ENCODE measurements around the gene ZNF74. TPM values are rescaled to one million over a fixed set of nuclear protein-coding genes. Genes with fewer than 3 reads are reported as not detected.

Gene ZNF74
- total and polyA plus RNA-seq, 10 of the 15 experiments (the other 5 are each of a cell fraction or from before 2014, with no cell fraction given): 0.37 to 9.3 (median 5.1) TPM

DNA sequence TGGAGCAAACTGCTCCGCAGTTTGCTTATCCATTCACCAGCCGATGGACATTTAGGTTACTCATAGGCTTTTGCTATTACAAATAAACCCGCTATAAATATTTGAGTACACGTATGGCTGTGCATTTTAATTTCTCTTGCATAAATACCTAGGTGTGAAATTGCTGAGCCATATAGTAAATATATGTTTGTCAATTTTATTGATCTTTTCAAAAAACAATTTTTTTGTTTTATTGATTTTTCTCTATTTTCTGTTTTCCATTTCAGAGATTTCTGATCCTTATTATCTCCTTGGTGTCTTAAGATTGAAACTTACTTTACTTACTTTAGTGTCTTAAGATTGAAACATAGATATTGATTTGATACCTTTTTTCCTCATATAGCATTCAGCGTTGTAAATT, 4.5 kb downstream of the ZNF74 start:
- 99% methylated on average over 5 of the region's 5 CpGs for WGBS (ENCODE audit: insufficient coverage, insufficient replicate concordance, low lambda C conversion rate, missing lambda C conversion rate)
- H2AFZ ChIP-seq (ENCODE audit: control insufficient read depth, low read depth, low read length): no peak overlapping the region
- DNase-seq (ENCODE audit: low read depth, low spot score) (no peak), ATAC-seq (no peak), FAIRE-seq (no peak)
- TF ChIP-seq TAF1 (IDR thresholded peaks at IDR 0.05; ENCODE audit: borderline replicate concordance, low read depth, low read length): no peak
- TF ChIP-seq RAD21 (IDR thresholded peaks at IDR 0.05; ENCODE audit: insufficient read depth, low read depth, low read length): no peak
- TF ChIP-seq ZBED1 (IDR thresholded peaks at IDR 0.05; ENCODE audit: borderline replicate concordance): no peak
- no peak for TF ChIP-seq HDAC6 (IDR thresholded peaks at IDR 0.05; ENCODE audit: unreplicated experiment)
- no peak for TF ChIP-seq NFIC (IDR thresholded peaks at IDR 0.05; ENCODE audit: low read depth, low read length)
- TF ChIP-seq, protein P1, sequence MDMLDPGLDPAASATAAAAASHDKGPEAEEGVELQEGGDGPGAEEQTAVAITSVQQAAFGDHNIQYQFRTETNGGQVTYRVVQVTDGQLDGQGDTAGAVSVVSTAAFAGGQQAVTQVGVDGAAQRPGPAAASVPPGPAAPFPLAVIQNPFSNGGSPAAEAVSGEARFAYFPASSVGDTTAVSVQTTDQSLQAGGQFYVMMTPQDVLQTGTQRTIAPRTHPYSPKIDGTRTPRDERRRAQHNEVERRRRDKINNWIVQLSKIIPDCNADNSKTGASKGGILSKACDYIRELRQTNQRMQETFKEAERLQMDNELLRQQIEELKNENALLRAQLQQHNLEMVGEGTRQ (IDR thresholded peaks at IDR 0.05; ENCODE audit: borderline replicate concordance, low read depth, low read length): no peak
- TF ChIP-seq, protein P2, sequence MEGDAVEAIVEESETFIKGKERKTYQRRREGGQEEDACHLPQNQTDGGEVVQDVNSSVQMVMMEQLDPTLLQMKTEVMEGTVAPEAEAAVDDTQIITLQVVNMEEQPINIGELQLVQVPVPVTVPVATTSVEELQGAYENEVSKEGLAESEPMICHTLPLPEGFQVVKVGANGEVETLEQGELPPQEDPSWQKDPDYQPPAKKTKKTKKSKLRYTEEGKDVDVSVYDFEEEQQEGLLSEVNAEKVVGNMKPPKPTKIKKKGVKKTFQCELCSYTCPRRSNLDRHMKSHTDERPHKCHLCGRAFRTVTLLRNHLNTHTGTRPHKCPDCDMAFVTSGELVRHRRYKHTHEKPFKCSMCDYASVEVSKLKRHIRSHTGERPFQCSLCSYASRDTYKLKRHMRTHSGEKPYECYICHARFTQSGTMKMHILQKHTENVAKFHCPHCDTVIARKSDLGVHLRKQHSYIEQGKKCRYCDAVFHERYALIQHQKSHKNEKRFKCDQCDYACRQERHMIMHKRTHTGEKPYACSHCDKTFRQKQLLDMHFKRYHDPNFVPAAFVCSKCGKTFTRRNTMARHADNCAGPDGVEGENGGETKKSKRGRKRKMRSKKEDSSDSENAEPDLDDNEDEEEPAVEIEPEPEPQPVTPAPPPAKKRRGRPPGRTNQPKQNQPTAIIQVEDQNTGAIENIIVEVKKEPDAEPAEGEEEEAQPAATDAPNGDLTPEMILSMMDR (IDR thresholded peaks at IDR 0.05 in 2 of 3, conservative IDR thresholded peaks at IDR 0.05 in 1 of 3; ENCODE audit: control insufficient read depth in 2 of 3, extremely low read depth in 1 of 3, insufficient read depth in 1 of 3, low read depth in 3 of 3, low read length in 3 of 3): no peak
- TF ChIP-seq NR2C2 (IDR thresholded peaks at IDR 0.05; ENCODE audit: borderline replicate concordance, control insufficient read depth, insufficient read length, low read depth): no peak
- TF ChIP-seq, protein P3, sequence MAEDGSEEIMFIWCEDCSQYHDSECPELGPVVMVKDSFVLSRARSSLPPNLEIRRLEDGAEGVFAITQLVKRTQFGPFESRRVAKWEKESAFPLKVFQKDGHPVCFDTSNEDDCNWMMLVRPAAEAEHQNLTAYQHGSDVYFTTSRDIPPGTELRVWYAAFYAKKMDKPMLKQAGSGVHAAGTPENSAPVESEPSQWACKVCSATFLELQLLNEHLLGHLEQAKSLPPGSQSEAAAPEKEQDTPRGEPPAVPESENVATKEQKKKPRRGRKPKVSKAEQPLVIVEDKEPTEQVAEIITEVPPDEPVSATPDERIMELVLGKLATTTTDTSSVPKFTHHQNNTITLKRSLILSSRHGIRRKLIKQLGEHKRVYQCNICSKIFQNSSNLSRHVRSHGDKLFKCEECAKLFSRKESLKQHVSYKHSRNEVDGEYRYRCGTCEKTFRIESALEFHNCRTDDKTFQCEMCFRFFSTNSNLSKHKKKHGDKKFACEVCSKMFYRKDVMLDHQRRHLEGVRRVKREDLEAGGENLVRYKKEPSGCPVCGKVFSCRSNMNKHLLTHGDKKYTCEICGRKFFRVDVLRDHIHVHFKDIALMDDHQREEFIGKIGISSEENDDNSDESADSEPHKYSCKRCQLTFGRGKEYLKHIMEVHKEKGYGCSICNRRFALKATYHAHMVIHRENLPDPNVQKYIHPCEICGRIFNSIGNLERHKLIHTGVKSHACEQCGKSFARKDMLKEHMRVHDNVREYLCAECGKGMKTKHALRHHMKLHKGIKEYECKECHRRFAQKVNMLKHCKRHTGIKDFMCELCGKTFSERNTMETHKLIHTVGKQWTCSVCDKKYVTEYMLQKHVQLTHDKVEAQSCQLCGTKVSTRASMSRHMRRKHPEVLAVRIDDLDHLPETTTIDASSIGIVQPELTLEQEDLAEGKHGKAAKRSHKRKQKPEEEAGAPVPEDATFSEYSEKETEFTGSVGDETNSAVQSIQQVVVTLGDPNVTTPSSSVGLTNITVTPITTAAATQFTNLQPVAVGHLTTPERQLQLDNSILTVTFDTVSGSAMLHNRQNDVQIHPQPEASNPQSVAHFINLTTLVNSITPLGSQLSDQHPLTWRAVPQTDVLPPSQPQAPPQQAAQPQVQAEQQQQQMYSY (CRISPR knock-in tag; IDR thresholded peaks at IDR 0.05): no peak
- no peak for TF ChIP-seq BACH1 (IDR thresholded peaks at IDR 0.05; ENCODE audit: borderline replicate concordance)
- TF ChIP-seq, protein P4, sequence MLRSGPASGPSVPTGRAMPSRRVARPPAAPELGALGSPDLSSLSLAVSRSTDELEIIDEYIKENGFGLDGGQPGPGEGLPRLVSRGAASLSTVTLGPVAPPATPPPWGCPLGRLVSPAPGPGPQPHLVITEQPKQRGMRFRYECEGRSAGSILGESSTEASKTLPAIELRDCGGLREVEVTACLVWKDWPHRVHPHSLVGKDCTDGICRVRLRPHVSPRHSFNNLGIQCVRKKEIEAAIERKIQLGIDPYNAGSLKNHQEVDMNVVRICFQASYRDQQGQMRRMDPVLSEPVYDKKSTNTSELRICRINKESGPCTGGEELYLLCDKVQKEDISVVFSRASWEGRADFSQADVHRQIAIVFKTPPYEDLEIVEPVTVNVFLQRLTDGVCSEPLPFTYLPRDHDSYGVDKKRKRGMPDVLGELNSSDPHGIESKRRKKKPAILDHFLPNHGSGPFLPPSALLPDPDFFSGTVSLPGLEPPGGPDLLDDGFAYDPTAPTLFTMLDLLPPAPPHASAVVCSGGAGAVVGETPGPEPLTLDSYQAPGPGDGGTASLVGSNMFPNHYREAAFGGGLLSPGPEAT (IDR thresholded peaks at IDR 0.05; ENCODE audit: low read depth): no peak
- POLR2A ChIA-PET: interaction anchor here (1.2 kb wide), 1 partner anchor 9 kb away, joined by 5 read pairs; no protein-coding TSS in a partner anchor
- H3K4me3 ChIP-seq: no peak overlapping the region
- in situ Hi-C loops (cut with MboI): no loop called here
- no peaks in the 10 kb centered on the region for H3K36me3 ChIP-seq (ENCODE audit: control insufficient read depth in 2 of 2, insufficient read depth in 2 of 2, low read length in 1 of 2)
- no peak overlapping the region for H3K4me2 ChIP-seq (ENCODE audit: control insufficient read depth, insufficient read depth)
- peaks cover 8% of the 10 kb centered on the region for H3K4me1 ChIP-seq (ENCODE audit: control insufficient read depth, insufficient read depth, low read length)
- H3K9ac ChIP-seq (ENCODE audit: control insufficient read depth, insufficient read depth, low read length): no peak overlapping the region
- RAD21 ChIA-PET (ENCODE audit: unreplicated experiment): no interaction called here
- intact Hi-C loops (cut with micrococcal nuclease; ENCODE audit: unreplicated experiment): no loop called here
- H4K20me1 ChIP-seq (ENCODE audit: control insufficient read depth, insufficient read depth): no peaks in the 10 kb centered on the region
- no TSS peak for BruUV-seq (replicated peaks)
- H3K27ac ChIP-seq (ENCODE audit: control insufficient read depth, insufficient read depth): no peak overlapping the region
- CTCF ChIA-PET: interaction anchor here (1.1 kb wide), 1 partner anchor 20 kb away, joined by 3 read pairs; no protein-coding TSS in a partner anchor
- H3K27me3 ChIP-seq (replicated peaks in 1 of 2; ENCODE audit: control insufficient read depth in 2 of 2, insufficient read depth in 2 of 2, low read length in 1 of 2): no peaks in the 10 kb centered on the region
- H3K79me2 ChIP-seq (ENCODE audit: control insufficient read depth, insufficient read depth, low read length): no peaks in the 10 kb centered on the region
- no peaks in the 10 kb centered on the region for H3K9me3 ChIP-seq (replicated peaks; ENCODE audit: control insufficient read depth, insufficient read depth, low read length)
- SMC1A ChIA-PET (ENCODE audit: uncharacterized antibody, unreplicated experiment): interaction anchor here (0.9 kb wide), 1 partner anchor 17 kb away, joined by 5 read pairs; no protein-coding TSS in a partner anchor
